ENCODE results near the gene RIPPLY3.

DNA sequence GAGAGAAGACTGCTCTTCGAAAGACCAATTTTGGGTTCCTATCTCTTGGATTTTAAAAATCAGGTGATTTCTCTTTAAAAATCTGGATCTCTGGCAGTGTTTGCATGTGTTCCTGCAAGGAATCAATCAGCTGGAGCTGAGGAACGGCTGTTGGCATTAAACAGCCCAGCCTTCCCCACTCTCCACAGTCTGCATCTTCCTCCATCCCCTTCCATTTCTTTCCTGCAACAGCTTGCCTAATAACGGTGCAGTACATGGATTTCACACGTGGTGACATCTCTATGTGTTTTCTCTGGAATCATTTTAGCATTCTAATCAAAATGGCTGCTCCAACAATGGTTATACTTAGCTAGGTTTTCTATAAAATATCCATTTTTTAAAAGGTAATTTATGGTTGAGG, 20.0 kb downstream of the RIPPLY3 start:
- TF ChIP-seq, protein P1, sequence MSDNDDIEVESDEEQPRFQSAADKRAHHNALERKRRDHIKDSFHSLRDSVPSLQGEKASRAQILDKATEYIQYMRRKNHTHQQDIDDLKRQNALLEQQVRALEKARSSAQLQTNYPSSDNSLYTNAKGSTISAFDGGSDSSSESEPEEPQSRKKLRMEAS (IDR thresholded peaks at IDR 0.05) = no peak
- TF ChIP-seq, protein P2, sequence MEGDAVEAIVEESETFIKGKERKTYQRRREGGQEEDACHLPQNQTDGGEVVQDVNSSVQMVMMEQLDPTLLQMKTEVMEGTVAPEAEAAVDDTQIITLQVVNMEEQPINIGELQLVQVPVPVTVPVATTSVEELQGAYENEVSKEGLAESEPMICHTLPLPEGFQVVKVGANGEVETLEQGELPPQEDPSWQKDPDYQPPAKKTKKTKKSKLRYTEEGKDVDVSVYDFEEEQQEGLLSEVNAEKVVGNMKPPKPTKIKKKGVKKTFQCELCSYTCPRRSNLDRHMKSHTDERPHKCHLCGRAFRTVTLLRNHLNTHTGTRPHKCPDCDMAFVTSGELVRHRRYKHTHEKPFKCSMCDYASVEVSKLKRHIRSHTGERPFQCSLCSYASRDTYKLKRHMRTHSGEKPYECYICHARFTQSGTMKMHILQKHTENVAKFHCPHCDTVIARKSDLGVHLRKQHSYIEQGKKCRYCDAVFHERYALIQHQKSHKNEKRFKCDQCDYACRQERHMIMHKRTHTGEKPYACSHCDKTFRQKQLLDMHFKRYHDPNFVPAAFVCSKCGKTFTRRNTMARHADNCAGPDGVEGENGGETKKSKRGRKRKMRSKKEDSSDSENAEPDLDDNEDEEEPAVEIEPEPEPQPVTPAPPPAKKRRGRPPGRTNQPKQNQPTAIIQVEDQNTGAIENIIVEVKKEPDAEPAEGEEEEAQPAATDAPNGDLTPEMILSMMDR (IDR thresholded peaks at IDR 0.05; ENCODE audit: low read depth, low read length, missing input control) = no peak
- TF ChIP-seq GABPA (IDR thresholded peaks at IDR 0.05 in 1 of 2, conservative IDR thresholded peaks at IDR 0.05 in 1 of 2) = no peak
- TF ChIP-seq FOXA2 (IDR thresholded peaks at IDR 0.05) = no peak
- TF ChIP-seq TAF1 (conservative IDR thresholded peaks at IDR 0.05) = no peak
- TF ChIP-seq RAD21 (IDR thresholded peaks at IDR 0.05) = no peak
- TF ChIP-seq RXRA (IDR thresholded peaks at IDR 0.05) = no peak
- no peak for TF ChIP-seq NR2F2 (IDR thresholded peaks at IDR 0.05)
